Measurements from ENCODE around the gene EIF2B4.
"Not testable (repeated sequence)": the region's sequence is repeated elsewhere in the genome, so short reads cannot be mapped to it uniquely, and the experiment has no call there.

EIF2B4 gene

DNA sequence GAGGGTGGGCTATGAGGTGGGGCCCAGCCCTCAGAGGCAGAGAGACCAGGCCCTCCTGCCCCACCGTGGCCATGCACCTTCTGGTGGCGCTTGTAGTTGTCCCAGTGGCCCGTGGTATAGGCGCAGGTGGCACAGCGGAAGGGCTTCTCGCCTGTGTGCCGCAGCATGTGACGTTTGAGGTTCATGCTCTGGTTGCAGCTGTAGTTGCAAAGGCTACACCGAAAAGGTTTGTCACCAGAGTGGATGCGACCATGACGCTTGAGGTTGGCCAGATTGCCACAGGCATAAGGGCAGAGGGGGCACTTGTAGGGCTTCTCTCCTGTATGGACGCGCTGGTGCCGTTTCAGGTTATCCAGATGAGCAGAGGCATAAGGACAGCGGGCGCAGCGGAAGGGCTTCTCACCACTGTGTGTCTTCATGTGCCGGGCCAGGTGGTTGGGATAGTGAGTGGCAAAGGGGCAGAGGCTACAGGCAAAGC, 7.5 kb upstream of the EIF2B4 start:
- no peak for DNase-seq (ENCODE audit: low spot score)

DNA sequence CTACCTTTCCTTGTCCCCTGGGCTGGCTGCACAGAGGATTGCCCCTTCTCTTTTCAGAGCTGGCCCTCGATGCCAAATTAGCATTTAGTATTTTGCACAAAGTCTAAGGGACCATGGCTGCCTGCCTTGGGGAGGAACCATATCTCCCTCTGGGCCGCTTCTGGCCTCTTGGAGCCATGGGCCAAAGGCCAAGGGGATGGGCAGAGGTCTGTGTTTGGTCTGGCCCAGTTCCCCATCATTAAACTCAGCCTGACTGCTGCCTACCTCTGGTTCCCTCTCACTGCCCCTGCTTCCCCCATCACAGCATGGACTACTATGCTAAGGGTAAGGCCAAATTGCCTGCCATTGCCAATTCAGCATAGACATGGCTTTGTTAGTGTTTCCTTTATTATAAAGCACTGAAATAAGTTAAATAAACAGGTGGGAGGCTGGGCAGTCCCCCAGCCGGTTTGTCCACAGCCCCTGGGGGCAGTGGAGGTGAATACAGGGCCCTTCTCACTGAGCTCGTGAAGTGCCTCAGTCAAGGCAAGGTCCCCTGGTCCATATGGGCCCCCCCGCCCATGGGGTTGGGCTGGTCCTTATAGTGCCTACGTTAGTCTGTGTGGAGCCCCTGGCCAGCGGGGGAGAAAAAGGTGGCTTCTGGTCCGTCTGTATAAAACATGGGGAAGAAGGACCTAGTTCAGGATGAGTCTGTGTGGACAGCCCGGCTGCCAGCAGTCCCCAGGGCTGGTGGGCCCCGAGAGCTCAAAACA, 6.9 kb upstream of the EIF2B4 start:
- DNase-seq (ENCODE audit: low spot score) = no peak

DNA sequence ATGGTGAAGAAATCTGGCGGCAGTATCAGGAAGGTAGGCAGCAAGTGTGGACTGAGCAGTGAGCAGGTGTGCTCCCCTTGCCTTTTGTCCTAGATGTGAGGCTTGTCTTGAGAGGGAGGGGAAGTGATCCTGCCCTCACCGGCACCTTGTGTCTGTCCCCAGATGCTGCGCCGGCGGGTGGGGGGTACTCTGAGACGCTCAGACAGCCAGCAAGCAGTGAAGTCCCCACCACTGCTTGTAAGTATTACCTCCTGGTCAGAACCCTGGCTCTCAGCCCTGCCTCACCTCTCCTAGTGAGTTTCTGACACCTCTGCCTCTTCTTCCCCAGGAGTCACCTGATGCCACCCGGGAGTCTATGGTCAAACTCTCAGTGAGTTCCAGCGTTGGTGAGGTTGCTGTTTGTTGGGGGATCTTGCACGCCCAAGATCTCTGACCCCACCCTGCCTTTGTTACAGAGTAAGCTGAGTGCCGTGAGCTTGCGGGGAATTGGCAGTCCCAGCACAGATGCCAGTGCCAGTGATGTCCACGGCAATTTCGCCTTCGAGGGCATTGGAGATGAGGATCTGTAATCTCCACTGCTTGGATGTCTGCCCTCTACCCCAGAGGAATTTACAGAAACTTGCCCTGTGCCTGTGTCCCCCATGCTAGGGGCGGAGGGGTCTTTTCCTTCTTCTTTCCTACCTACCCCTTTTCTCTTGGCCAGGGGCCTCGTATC, 6.2 kb upstream of the EIF2B4 start:
- DNase-seq (ENCODE audit: low spot score) = no peak

DNA sequence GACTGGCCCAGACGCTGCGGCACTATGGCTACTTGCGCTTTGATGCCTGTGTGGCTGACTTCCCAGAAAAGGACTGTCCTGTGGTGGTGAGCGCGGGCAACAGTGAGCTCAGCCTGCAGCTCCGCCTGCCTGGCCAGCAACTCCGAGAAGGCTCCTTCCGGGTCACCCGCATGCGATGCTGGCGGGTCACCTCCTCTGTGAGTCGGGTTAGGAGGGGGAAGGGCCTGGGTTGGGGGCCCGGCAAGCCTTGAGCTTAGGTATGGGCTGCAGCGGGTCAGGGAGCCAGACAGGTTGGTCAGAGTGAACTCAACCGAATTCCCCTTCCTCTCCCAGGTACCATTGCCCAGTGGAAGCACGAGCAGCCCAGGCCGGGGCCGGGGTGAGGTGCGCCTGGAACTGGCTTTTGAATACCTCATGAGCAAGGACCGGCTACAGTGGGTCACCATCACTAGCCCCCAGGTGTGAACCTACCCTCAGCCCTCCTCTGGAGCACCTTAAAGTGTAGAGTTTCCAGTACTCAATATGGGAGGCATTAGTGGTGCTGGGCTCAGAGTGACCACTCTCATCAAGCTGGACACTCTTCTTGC, 5.5 kb upstream of the EIF2B4 start:
- no peak for DNase-seq (ENCODE audit: low spot score)

DNA sequence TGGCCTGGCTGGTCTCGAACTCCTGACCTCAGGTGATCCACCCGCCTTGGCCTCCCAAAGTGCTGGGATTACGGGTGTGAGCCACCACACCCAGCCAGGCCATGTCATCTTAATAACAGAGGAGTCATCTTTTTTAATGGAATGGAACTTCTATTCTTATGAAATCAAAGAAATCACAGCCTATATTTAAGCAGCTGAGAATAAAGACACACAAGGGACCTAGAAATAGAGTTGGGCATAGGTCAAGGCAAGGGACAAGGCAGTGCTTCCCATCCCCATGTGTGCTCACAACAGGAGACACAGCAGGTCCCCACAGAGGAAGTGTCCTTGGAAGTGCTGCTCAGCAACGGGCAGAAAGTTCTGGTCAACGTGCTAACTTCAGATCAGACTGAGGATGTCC, 3.4 kb upstream of the EIF2B4 start:
- DNase-seq (ENCODE audit: low spot score) = no peak

DNA sequence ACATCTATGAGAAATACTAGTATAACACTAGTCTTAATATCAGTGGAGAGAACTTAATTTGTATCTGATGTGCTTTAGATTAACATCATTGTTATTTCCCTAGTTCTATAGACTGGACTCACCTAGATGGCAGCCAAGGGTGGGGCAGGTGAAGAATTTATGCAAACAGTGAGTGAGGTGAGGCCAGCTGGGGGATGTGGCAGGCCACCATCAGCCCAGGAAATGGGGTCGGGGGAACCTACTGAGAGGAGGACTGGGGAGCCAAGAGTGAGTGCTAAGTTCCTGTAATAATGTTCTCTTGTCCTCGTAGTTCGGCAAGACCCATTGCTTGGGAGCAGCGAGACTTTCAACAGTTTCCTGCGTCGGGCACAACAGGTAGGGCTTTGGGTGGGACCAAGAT, 2.8 kb upstream of the EIF2B4 start:
- no peak for DNase-seq (ENCODE audit: low spot score)

DNA sequence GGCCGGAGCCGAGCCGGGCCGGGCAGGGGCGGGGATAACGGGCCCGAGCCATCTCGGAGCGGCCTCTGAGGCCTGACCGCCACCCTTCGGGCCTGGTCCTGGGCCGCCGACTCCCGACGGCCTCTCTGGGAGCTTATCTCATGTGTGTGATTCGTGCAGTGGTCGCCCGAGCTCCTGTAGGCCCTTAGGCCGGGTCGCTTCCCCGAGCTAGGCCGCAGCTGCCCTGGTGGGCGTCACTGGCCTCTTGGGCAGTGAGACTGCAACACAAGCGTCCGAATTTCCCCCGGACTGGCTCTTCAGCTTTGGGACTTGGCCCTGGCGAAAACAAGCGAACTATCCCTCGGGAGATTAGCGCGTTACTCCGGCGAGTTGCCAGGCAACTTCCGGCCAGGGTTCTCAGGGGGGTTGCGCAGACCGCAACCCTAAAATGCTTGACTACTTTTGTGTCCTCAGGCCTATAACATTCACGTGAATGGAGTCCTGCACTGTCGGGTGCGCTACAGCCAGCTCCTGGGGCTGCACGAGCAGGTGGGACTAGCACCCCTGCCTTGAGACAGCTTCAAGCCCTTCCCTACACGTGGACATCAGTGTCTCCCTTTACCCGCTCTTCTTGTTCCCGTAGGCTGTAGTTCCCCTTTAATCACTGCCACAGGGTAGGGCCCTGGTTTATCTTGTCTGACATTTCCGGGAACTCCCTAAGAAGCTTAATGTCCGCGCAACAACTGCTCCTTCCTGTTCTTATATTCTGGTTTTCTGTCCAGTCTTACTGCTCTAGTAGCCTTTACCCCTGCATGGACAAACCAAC, 880 bp upstream of the EIF2B4 start:
- peak; percentile 69 for DNase-seq (ENCODE audit: low spot score)

DNA sequence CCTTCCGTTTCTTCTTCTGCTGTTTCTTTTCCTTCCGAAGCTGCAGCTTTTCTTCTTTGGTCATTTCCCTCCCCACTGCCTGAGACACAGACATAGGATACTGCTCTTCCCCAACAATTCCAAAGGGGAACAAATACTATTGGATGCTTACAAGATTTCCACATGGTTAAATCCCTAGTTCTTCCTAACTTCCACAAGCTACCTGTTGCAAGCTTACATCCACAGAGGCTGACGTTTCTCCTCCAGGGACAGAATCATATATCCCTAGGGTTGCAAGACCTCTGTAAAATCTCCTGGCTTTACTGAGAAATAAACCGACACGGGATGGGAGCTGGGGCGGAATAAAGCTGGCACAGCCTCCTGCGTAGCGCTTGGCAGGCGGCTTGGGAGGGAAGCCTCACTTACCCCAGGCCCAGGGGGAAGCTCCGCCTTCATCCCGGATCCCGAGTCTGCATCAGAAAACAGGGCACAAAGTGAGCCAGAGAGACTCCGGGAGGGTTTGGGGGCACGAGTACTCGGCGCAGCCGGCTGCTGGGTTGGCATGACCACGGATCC, 590 bp downstream of the EIF2B4 start:
- no peak for DNase-seq (ENCODE audit: low spot score)

DNA sequence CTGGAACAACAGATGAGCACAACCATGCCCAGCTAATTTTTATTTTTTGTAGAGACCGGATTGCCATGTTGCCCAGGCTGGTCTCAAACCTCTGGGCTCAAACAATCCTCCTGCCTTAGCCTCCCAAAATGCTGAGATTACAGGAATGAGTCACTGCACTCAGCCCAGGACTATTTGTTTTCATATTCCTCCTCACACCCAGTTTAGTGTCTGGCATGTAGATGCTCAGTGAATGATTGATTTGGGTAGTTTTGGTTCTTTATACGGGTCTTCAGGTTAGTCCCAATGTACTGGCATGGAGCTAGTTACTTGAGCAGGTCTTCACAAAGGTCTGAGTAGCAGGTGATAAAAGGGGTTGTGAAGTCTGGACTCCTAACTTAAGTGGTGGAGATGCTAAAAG, 6.2 kb downstream of the EIF2B4 start:
- DNase-seq (ENCODE audit: low spot score) = no peak

DNA sequence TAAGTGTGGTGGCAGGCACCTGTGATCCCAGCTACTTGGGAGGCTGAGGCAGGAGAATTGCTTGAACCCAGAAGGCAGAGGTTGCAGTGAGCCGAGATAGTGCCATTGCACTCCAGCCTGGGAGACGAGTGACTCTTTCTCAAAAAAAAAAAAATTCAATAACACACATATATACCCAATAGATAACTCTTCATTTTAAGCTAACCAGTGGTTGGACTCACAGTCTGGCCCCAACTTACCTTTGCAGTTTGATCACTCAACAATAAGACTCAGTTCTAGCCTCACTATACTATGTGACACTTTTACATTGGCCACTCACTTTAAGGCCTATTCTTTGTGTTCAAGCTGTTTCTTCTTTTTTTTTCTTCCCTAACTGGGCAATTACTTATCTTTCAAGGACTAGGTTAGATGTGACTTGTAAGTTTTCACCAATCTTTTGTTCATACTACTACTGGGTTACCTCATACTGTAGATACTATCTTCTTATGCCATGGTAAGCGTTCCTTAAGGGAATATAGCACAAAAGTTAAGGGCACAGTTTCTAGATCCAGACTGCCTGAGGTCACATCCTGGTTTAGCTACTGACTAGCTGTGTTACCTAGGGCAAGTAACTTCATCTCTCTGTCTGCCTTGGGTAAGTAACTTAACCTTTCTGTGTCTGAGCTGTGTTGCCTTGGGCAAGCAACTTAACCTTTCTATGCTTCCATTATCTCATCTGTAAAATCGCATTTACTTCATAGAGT, 7.3 kb downstream of the EIF2B4 start:
- DNase-seq (ENCODE audit: low spot score) = no peak

DNA sequence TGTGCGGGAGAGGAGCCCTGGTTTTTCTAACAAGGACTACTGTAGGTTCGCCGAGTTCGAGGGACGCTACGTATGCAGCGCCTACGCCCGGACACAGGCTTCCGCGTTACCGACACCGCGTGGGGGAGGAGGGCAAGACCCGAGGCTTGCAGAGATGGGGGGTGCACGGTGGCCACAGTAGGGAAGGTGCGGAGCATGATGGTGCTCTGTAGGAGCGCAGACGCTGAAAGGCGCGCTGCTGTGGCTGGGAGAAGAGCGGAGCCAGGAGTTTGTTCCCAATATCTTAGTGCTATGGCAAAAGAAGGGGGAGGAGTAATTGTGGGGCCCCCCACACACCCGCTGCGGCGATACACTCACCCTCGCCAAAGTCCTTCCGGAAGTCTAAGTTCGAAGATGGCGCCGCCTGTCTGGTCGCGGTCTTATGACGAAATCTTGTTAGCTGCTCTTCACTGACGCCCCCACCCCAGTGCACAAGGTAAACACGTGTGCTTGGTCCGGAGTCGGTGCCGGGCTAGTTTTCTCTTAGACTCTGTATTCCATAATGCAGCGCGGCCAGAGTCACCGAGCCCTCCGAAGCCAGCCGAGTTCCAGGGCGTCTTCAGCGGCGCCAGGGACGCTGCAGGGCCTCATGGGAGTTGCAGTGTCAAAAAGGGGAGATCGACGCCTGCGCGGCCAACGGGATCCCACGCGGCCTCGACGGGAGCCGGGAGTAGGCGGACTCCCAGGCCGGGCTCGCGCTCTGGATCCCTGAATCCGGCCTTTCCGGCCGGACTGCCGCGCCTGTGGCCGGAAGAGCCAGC, 13.6 kb downstream of the EIF2B4 start, which contains the start of gene GTF3C2:
Gene GTF3C2, minus strand, starts transcription at position 383 of the 800 bp plus-strand sequence. CDS start 13,210 bp downstream, outside the sequence.
- peak; percentile 95 for DNase-seq (ENCODE audit: low spot score)

DNA sequence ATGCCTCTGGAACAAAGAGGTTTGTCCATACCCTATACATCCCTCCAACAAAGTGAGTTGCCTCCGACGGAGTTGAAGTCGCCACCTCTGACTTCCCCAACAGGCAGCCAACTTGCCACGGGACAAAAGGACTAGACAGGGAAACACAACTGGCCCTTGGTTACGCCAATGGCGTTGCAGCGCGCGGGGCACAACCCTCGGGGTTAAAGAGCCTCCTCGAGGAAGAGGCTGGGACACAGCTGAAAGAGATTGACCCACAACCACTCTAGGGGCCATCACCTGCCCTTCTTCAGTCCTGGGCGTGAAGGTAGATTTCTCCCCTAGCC, 14.1 kb downstream of the EIF2B4 start:
- DNase-seq (ENCODE audit: low spot score) = no peak

DNA sequence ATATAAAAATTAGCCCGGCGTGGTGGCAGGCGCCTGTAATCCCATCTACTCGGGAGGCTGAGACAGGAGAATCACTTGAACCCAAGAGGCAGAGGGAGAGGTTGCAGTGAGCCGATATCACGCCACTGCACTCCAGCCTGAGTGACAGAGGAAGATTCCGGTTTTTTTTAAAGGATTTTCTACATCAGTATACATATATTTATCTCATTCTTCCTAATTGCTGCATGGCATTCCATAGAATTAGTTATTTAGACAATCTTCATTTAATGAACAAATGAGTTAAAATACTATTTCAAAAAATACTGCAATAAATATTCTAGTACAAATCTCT, 15.6 kb downstream of the EIF2B4 start:
- DNase-seq (ENCODE audit: low spot score) = no peak

DNA sequence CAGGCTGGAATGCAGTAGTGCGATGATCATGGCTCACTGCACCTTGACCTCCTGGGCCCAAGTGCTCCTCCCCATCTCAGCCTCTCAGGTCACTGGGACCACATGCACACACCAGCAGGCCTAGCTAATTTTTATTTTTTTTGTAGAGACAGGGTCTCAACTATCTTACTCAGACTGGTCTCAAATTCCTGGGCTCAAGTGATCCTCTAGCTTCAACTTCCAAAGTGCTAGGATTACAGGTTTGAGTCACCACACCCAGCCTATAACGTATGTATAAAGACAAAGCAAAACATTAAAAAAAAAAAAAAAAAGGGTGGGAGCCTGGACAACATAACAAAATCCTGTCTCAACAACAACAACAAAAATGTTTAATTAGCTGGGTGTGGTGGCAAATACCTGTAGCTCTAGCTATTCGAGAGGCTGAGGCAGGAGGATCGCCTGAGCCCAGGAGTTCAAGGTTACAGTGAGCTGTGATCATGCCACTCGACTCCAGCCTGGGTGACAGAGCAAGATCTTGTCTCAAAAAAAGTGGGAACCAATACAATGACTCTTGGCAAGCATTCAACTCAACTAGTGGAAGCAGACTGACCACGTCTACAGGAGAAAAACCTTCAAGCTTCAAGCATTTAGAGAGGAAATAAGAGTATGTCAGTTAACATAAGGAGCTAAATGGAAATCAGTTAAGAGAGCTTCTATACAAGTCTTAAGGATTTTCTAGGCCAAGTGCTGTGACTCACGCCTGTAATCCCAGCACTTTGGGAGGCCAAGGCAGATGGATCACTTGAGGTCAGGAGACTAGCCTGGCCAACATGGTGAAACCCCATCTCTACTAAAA, 16.2 kb downstream of the EIF2B4 start:
- no peak for DNase-seq (ENCODE audit: low spot score)

DNA sequence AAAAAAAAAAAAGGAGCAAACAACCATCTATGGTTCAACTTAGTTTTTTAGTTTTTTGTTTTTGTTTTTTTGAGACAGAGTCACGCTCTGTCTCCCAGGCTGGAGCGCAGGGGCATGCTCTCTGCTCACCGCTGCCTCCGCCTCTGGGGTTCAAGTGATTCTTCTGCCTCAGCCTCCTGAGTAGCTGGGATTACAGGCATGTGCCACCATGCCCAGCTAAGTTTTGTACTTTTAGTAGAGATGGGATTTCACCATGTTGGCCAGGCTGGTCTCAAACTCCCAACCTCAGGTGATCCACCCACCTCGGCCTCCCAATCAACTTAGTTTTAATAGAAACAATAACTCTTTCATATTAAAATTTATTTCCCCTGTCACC, 16.8 kb downstream of the EIF2B4 start:
- DNase-seq (ENCODE audit: low spot score) = not testable (repeated sequence)

DNA sequence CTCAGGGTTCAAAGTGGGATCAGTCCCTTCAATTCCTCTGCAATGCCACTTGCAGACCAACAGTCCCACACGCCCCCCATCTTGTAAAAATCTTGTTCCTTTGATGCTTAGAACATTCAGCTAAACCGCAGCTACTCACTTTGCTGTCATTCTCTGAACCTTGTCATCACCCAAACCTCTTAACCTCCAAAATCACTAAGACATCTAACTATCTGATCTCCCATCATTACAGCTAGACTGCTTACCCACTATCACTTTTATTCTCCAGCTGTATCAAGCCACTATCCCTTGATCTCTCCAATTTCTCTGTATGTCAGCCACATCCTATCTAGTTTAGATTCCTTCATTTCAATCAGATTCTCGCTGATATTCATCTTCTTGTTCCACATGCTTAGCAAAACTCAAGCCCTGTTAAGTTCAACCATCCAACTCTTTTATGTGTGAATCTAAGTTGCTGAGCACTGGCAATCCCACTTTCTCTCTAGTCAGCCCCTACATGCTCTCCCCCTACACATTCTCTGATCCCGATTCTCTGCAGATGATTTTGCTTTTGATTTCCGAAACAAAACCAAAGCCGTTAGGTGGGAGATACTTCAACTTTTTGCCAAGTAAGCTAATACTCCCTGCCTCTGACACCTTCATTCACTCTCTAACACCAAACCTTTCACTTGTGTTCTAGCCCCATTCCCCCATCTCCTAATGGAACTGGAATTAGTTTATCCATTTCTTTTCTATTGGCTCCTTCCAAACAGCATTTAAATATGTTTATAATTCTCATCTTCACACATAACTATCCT, 18.1 kb downstream of the EIF2B4 start:
- DNase-seq (ENCODE audit: low spot score) = no peak

DNA sequence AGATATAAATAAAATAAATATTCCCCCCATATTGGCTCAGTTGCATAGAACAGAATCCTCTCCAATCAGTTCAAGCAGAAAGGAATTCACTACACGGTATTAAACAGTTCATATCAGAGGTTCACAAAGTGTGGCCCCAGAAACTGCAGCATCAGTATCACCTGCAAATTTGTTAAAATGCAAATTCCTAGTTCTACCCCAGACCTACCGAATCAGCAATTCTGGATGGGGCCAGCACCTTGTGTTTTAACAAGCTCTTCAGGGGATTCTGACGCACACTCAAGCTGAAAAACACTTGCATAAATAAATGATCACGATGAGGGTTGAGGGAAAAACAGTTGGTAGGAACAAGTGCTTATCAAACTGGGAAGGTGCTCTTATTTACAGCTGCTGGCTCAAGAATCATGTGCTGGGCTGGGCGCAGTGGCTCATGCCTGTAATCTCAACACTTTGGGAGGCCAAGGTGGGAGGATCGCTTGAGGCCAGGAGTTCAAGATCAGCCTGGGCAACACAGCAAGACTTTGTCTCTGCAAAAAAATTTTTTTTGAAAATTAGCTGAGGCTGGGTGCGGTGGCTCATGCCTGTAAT, 19.9 kb downstream of the EIF2B4 start:
- no peak for DNase-seq (ENCODE audit: low spot score)

DNA sequence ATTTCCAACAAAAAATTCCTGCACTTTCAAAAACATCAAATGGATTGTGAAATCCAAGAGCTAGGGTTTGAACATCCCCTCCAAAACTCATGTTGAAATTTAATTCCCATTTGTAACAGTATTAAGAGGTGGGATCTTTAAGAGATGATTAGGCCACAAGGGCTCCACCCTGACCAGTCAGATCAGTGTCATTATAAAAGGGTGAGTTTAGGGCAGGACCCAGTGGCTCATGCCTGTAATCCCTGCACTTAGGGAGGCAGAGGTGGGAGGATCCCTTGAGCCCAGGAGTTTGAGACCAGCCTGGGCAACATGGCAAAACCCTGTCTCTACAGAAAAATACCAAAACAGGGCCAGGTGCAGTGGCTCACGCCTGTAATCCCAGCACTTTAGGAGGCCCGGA, 22.5 kb downstream of the EIF2B4 start:
- DNase-seq (ENCODE audit: low spot score) = no peak

DNA sequence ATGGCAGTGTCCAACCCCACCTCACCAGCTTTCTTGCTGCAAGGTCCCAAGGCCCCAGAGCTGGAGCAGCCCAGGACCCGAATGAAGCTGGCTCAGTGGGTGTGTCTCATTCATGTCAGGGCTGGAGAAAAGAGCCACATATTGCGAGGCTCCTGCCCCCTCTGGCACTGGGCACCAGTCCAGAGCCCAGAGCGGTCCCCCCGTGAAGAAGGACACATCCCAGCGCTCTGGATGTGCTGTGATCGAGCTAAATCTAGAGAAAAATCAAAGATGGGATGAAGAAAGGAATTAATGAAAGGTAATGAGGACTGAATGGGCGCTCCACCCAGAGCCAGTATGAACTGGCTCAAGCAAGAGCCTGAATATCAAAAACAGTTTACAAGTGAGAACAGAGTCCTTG, 34.0 kb downstream of the EIF2B4 start:
- no peak for DNase-seq (ENCODE audit: low spot score)

Measured in hematopoietic multipotent progenitor cell treated with erythropoietin and hydrocortisone succinate and interleukin-3 and kit ligand, for 17 days (in vitro differentiated cells).